MM.1S (cell line): ENCODE data around the gene SEPTIN2.

ENCODE experiments used
- DNase-seq: peaks from one replicate; pipeline ENCODE4 v3.0.0-alpha.2; 2015
- H2AFZ ChIP-seq: fragments of 300-600 bp; sonication (generic); 2 replicates; pipeline ENCODE4 v1.6.0; 2016; ENCODE audit warnings: antibody characterized with exemption, low read length
- H3F3A ChIP-seq: fragments of 300-600 bp; sonication (generic); 2 replicates; pipeline ENCODE4 v1.6.1; 2016; ENCODE audit warnings: mild to moderate bottlenecking, antibody characterized with exemption, low read length, moderate library complexity, mixed read lengths; ENCODE audit not compliant: insufficient read depth
- H3K27ac ChIP-seq: fragments of 300-600 bp; sonication (generic); 2 replicates; pipeline ENCODE4 v1.5.1; 2016; ENCODE audit warnings: mild to moderate bottlenecking, low read length
- H3K27me3 ChIP-seq: fragments of 300-600 bp; sonication (generic); replicated peaks from 2 replicates; pipeline ENCODE4 v1.6.0; 2016; ENCODE audit warnings: low read length; ENCODE audit not compliant: insufficient read depth
- H3K36me3 ChIP-seq: fragments of 300-600 bp; sonication (generic); replicated peaks from 2 replicates; pipeline ENCODE4 v1.6.1; 2016; ENCODE audit warnings: mild to moderate bottlenecking, low read length, mixed read lengths; ENCODE audit not compliant: insufficient read depth
- H3K4me1 ChIP-seq: fragments of 300-600 bp; sonication (generic); 2 replicates; pipeline ENCODE4 v1.6.1; 2016; ENCODE audit warnings: low read length, mixed read lengths
- H3K4me2 ChIP-seq: fragments of 300-600 bp; sonication (generic); 2 replicates; pipeline ENCODE4 v1.6.0; 2016; ENCODE audit warnings: low read depth, low read length
- H3K4me3 ChIP-seq: fragments of 300-600 bp; sonication (generic); 2 replicates; pipeline ENCODE4 v1.5.1; 2016; ENCODE audit warnings: low read length, mixed read lengths
- H3K79me2 ChIP-seq: fragments of 300-600 bp; sonication (generic); 2 replicates; pipeline ENCODE4 v1.6.1; 2016; ENCODE audit warnings: mixed run types, low read length, mixed read lengths
- H3K9ac ChIP-seq: fragments of 300-600 bp; sonication (generic); 2 replicates; pipeline ENCODE4 v1.6.1; 2016; ENCODE audit warnings: low read length, mixed read lengths
- H3K9me2 ChIP-seq: fragments of 300-600 bp; sonication (generic); replicated peaks from 2 replicates; pipeline ENCODE4 v1.6.1; 2016; ENCODE audit warnings: mild to moderate bottlenecking, low read length, mixed read lengths; ENCODE audit not compliant: insufficient read depth
- H3K9me3 ChIP-seq: fragments of 300-600 bp; sonication (generic); replicated peaks from 2 replicates; pipeline ENCODE4 v1.6.1; 2016; ENCODE audit warnings: mild to moderate bottlenecking, low read length, mixed read lengths; ENCODE audit not compliant: insufficient read depth
- H4K20me1 ChIP-seq: fragments of 300-600 bp; sonication (generic); 2 replicates; pipeline ENCODE4 v1.6.1; 2016; ENCODE audit warnings: mild to moderate bottlenecking, low read length, moderate library complexity, mixed read lengths; ENCODE audit not compliant: insufficient read depth
- EZH2 ChIP-seq: fragments of 300-600 bp; sonication (generic); optimal IDR thresholded peaks from 2 replicates; pipeline ENCODE3; 2017; ENCODE audit warnings: low read depth, mild to moderate bottlenecking, antibody characterized with exemption, low read length, mixed read lengths
- EZH2phosphoT487 ChIP-seq: fragments of 300-600 bp; sonication (generic); IDR thresholded peaks from 2 replicates; pipeline ENCODE4 v1.6.1; 2018; ENCODE audit warnings: antibody characterized with exemption, low read length
- TF ChIP-seq, protein P1 (sequence below): fragments of 300-600 bp; sonication (generic); IDR thresholded peaks from 2 replicates; pipeline ENCODE4 v1.5.1; 2016; ENCODE audit warnings: antibody characterized with exemption, low read length, mixed read lengths

The SEPTIN2 gene

GRCh38 chr2:241330616-241330981 lies 14.9 kb downstream of the SEPTIN2 start:
- no peak for DNase-seq
- Histone ChIP-seq H3K4me1 (peaks cover 14% of the 10 kb centered on the region), H3K27me3 (no peaks in the 10 kb centered on the region), H3F3A (peaks cover 10% of the 10 kb centered on the region), H3K9me2 (no peaks in the 10 kb centered on the region), H3K4me2 (no peak overlapping the region), H3K27ac (no peak overlapping the region), H3K9ac (no peak overlapping the region), H2AFZ (no peak overlapping the region), H3K36me3 (no peaks in the 10 kb centered on the region; the same call in 1 of the 2 replicates), H3K4me3 (no peak overlapping the region), H3K79me2 (peaks cover 16% of the 10 kb centered on the region; the same call in 1 of the 2 replicates), H4K20me1 (no peaks in the 10 kb centered on the region), H3K9me3 (no peaks in the 10 kb centered on the region)
- TF ChIP-seq EZH2 (no peak), EZH2phosphoT487 (no peak)
- TF ChIP-seq, protein P1, sequence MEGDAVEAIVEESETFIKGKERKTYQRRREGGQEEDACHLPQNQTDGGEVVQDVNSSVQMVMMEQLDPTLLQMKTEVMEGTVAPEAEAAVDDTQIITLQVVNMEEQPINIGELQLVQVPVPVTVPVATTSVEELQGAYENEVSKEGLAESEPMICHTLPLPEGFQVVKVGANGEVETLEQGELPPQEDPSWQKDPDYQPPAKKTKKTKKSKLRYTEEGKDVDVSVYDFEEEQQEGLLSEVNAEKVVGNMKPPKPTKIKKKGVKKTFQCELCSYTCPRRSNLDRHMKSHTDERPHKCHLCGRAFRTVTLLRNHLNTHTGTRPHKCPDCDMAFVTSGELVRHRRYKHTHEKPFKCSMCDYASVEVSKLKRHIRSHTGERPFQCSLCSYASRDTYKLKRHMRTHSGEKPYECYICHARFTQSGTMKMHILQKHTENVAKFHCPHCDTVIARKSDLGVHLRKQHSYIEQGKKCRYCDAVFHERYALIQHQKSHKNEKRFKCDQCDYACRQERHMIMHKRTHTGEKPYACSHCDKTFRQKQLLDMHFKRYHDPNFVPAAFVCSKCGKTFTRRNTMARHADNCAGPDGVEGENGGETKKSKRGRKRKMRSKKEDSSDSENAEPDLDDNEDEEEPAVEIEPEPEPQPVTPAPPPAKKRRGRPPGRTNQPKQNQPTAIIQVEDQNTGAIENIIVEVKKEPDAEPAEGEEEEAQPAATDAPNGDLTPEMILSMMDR, result no peak

DNA sequence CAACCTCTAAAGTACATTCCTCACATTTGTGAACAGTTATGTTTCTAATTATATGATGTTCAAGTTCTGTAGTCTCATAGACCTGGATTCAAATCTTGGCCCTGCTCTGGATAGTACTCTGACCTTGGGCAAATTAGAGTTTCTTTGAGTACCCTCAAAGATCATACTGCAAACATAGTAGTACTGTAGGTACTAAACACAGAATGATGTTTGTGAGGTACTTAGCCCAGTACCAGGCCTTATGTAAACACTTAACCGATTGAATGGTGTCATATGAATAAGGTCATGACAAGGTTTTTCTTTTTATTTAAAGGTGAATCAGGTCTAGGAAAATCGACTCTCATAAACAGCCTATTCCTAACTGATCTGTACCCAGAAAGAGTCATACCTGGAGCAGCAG lies 19.1 kb downstream of the SEPTIN2 start:
- Histone ChIP-seq H3K27me3 (no peaks in the 10 kb centered on the region), H3K4me3 (no peak overlapping the region), H3K9me3 (no peaks in the 10 kb centered on the region), H3K36me3 (peaks cover 6% of the 10 kb centered on the region; the same call in 1 of the 2 replicates), H4K20me1 (no peaks in the 10 kb centered on the region), H3F3A (peaks cover 32% of the 10 kb centered on the region), H3K79me2 (peaks cover 29% of the 10 kb centered on the region), H3K27ac (no peak overlapping the region), H3K9ac (no peak overlapping the region), H2AFZ (no peak overlapping the region), H3K4me1 (peaks cover 38% of the 10 kb centered on the region), H3K4me2 (no peak overlapping the region), H3K9me2 (no peaks in the 10 kb centered on the region)
- no peak for DNase-seq
- TF ChIP-seq, protein P1, result no peak
- no peak for TF ChIP-seq EZH2phosphoT487
- TF ChIP-seq EZH2, result no peak

- Histone ChIP-seq H3K9ac (peak overlapping the region; percentile 0; the same call in 1 of the 2 replicates), H3K27ac (peak overlapping the region; percentile 61), H3K9me3 (no peaks in the 10 kb centered on the region), H3F3A (peaks cover 45% of the 10 kb centered on the region), H3K4me2 (peak overlapping the region; percentile 71), H3K4me3 (peak overlapping the region; percentile 11; the same call in 1 of the 2 replicates), H3K9me2 (no peaks in the 10 kb centered on the region), H3K79me2 (peaks cover 44% of the 10 kb centered on the region), H4K20me1 (no peaks in the 10 kb centered on the region), H3K27me3 (no peaks in the 10 kb centered on the region), H3K36me3 (peaks cover 6% of the 10 kb centered on the region; the same call in 1 of the 2 replicates), H2AFZ (no peak overlapping the region), H3K4me1 (peaks cover 51% of the 10 kb centered on the region)
- TF ChIP-seq EZH2 (no peak), EZH2phosphoT487 (no peak)
- TF ChIP-seq, protein P1, result no peak
- DNase-seq, result peak; percentile 24
Observed at GRCh38 chr2:241339839-241340630, 24.3 kb downstream of the SEPTIN2 start.
